ENCODE measurements around the gene SOX10. TPM values are rescaled to one million over a fixed set of nuclear protein-coding genes. Genes with fewer than 3 reads are reported as not detected.

SOX10 gene
- total RNA-seq, 1 donor from 2014 or later = 5.9 TPM

DNA sequence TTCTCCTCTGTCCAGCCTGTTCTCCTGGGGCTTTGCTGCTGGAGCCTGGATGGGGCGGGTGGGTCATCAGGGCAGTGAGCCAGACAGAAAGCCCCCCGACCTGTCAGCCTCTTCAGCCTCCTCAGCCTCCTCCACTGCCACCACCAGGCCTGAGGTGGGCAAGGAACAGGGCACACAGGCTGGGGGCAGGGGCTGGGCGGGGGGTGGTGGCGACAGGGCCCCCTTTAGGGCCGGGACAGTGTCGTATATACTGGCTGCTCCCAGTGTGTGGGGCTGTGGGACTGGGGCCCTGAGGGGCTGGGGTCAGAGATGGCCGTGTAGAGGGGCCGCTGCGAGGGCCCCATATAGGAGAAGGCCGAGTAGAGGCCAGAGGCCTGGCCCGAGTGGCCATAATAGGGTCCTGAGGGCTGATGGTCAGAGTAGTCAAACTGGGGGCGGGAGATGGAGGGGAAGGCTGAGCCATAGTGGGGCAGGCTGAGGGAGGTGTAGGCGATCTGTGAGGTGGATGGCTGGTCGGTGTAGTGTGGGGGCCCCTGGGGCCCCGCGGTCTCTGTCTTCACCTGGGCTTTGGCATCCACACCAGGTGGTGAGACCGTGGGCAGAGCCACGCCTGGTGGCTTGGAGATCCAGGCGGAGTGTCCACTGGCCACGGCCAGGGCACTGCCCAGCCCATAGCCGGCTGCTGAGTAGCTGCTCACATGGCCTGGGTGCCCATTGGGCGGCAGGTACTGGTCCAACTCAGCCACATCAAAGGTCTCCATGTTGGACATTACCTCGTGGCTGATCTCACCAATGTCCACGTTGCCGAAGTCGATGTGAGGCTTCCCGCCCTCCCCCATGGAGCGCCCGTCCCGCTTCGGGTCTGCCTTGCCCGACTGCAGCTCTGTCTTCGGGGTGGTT, 10.8 kb downstream of the SOX10 start:
- H3K4me1 Mint-ChIP-seq (ENCODE audit: unreplicated experiment) = peaks cover 13% of the 10 kb centered on the region
- H3K4me3 Mint-ChIP-seq = no peak overlapping the region
- no peak for DNase-seq (ENCODE audit: extremely low spot score, unreplicated experiment)
- no peak overlapping the region for H3K27ac Mint-ChIP-seq
- H3K27me3 Mint-ChIP-seq = no peaks in the 10 kb centered on the region
- peaks cover 19% of the 10 kb centered on the region for H3K36me3 Mint-ChIP-seq
- TF ChIP-seq CTCF (conservative IDR thresholded peaks at IDR 0.05) = no peak
- no peaks in the 10 kb centered on the region for H3K9me3 Mint-ChIP-seq

GRCh38 chr22:37972527-37972926, 11.8 kb downstream of the SOX10 start:
- TF ChIP-seq CTCF (conservative IDR thresholded peaks at IDR 0.05) = no peak
- peaks cover 17% of the 10 kb centered on the region for H3K4me1 Mint-ChIP-seq (ENCODE audit: unreplicated experiment)
- no peaks in the 10 kb centered on the region for H3K9me3 Mint-ChIP-seq
- H3K36me3 Mint-ChIP-seq = peaks cover 22% of the 10 kb centered on the region
- no peak overlapping the region for H3K27ac Mint-ChIP-seq
- no peak for DNase-seq (ENCODE audit: extremely low spot score, unreplicated experiment)
- H3K4me3 Mint-ChIP-seq = no peak overlapping the region
- H3K27me3 Mint-ChIP-seq = no peaks in the 10 kb centered on the region

- H3K4me1 Mint-ChIP-seq (ENCODE audit: unreplicated experiment) = peaks cover 20% of the 10 kb centered on the region
- no peaks in the 10 kb centered on the region for H3K9me3 Mint-ChIP-seq
Measured at GRCh38 chr22:37971475-37972434, 12.6 kb downstream of the SOX10 start.

DNA sequence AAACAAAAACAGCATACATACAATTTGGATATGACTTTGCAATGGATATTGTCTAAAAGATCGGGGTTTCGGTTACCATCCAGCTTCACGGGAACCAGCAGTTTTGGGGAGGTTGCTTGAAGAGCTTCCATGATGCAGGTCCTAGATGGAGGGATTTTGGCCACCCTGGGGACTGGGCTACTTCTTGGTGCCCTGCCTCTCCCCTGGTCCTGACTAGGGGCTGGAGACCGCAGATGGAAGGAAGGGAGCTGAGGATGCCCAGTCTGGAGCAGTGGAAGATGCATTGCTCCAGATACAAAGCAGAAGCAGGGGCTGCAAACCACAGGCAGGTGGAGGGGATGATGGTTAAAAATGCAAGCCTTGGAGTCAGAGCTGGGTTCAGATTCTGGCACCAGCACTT, 13.5 kb downstream of the SOX10 start:
- no peak for DNase-seq (ENCODE audit: extremely low spot score, unreplicated experiment)
- Mint-ChIP-seq H3K27ac (no peak overlapping the region), H3K27me3 (no peaks in the 10 kb centered on the region), H3K4me3 (no peak overlapping the region), H3K4me1 (ENCODE audit: unreplicated experiment) (peaks cover 22% of the 10 kb centered on the region), H3K36me3 (peaks cover 22% of the 10 kb centered on the region), H3K9me3 (no peaks in the 10 kb centered on the region)
- TF ChIP-seq CTCF (conservative IDR thresholded peaks at IDR 0.05) = no peak

More at GRCh38 chr22:37971475-37972434, 12.6 kb downstream of the SOX10 start:
- H3K4me3 Mint-ChIP-seq = no peak overlapping the region
- peaks cover 26% of the 10 kb centered on the region for H3K36me3 Mint-ChIP-seq
- no peak for TF ChIP-seq CTCF (conservative IDR thresholded peaks at IDR 0.05)
- no peak overlapping the region for H3K27ac Mint-ChIP-seq
- no peak for DNase-seq (ENCODE audit: extremely low spot score, unreplicated experiment)
- H3K27me3 Mint-ChIP-seq = no peaks in the 10 kb centered on the region

- H3K4me3 Mint-ChIP-seq = no peak overlapping the region
- DNase-seq (ENCODE audit: extremely low spot score, unreplicated experiment) = no peak
- no peak for TF ChIP-seq CTCF (conservative IDR thresholded peaks at IDR 0.05)
- H3K4me1 Mint-ChIP-seq (ENCODE audit: unreplicated experiment) = peaks cover 28% of the 10 kb centered on the region
- no peaks in the 10 kb centered on the region for H3K27me3 Mint-ChIP-seq
- H3K27ac Mint-ChIP-seq = no peak overlapping the region
- H3K36me3 Mint-ChIP-seq = peaks cover 14% of the 10 kb centered on the region
- no peaks in the 10 kb centered on the region for H3K9me3 Mint-ChIP-seq
Measured at GRCh38 chr22:37968452-37969251, 15.7 kb downstream of the SOX10 start.
